Activated CD4-positive, alpha-beta T cell treated with anti-CD3 and anti-CD28 coated beads, Interleukin-2, amount 10 ng/mL, durations not matched to agents 7 days and 5 days (primary cell): ENCODE data around the gene AKAP13. TPM values are rescaled to one million over a fixed set of nuclear protein-coding genes. Genes with fewer than 3 reads are reported as not detected.

Experiments used
- CTCF ChIA-PET: fragments of 350-600 bp; sonication (Branson Sonifier 250); formaldehyde crosslinking; loops from one replicate; lab custom pipeline; 2021; ENCODE audit warnings: antibody characterized with exemption; lab: Charles Lee
- POLR2A ChIA-PET: fragments of 350-600 bp; sonication (Branson Sonifier 250); formaldehyde crosslinking; loops from one replicate; lab custom pipeline; 2021; ENCODE audit warnings: antibody characterized with exemption; lab: Charles Lee
- DNase-seq: peaks from one replicate; pipeline ENCODE4 v3.0.0-alpha.2; 2020
- H3K27ac Mint-ChIP-seq: one replicate; pipeline ENCODE4 v1.8.0; 2021; ENCODE audit warnings: mild to moderate bottlenecking, moderate library complexity, mixed read lengths
- H3K27me3 Mint-ChIP-seq: one replicate; pipeline ENCODE4 v1.8.0; 2021; ENCODE audit warnings: mixed read lengths
- H3K36me3 Mint-ChIP-seq: one replicate; pipeline ENCODE4 v1.8.0; 2021; ENCODE audit warnings: low read depth, mixed read lengths
- H3K4me1 Mint-ChIP-seq: one replicate; pipeline ENCODE4 v1.8.0; 2021; ENCODE audit warnings: mixed read lengths
- H3K4me3 Mint-ChIP-seq: one replicate; pipeline ENCODE4 v1.8.0; 2021; ENCODE audit warnings: mild to moderate bottlenecking, moderate library complexity, mixed read lengths
- H3K9me3 Mint-ChIP-seq: one replicate; pipeline ENCODE4 v1.8.0; 2021; ENCODE audit warnings: mixed read lengths
- total RNA-seq, 2 experiments: library from RNA; stranded (reverse); gene quantifications; one replicate each; pipeline ENCODE4 v1.2.3, GENCODE V29; 2021

Gene AKAP13
- total RNA-seq, 2 experiments from 2014 or later: 152 to 181 TPM

- ChIA-PET POLR2A (no interaction called here), CTCF (no interaction called here)
- H3K27ac Mint-ChIP-seq: no peak overlapping the region
- H3K4me3 Mint-ChIP-seq: no peak overlapping the region
- no peaks in the 10 kb centered on the region for H3K4me1 Mint-ChIP-seq
- no peaks in the 10 kb centered on the region for H3K27me3 Mint-ChIP-seq
- peaks cover 11% of the 10 kb centered on the region for H3K9me3 Mint-ChIP-seq
- no peak for DNase-seq
- peaks cover 68% of the 10 kb centered on the region for H3K36me3 Mint-ChIP-seq
Observed at GRCh38 chr15:85737061-85737460, 356.7 kb downstream of the AKAP13 start.

DNA sequence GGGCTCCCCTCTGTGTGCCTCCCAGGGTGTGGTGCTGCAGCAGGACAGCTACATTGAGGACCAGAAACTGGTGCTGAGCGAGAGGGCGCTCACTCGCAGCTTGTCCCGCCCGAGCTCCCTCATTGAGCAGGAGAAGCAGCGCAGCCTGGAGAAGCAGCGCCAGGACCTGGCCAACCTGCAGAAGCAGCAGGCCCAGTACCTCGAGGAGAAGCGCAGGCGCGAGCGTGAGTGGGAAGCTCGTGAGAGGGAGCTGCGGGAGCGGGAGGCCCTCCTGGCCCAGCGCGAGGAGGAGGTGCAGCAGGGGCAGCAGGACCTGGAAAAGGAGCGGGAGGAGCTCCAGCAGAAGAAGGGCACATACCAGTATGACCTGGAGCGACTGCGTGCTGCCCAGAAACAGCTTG lies 360.6 kb downstream of the AKAP13 start:
- Mint-ChIP-seq H3K36me3 (peaks cover 58% of the 10 kb centered on the region), H3K27me3 (no peaks in the 10 kb centered on the region), H3K27ac (no peak overlapping the region), H3K4me1 (no peaks in the 10 kb centered on the region), H3K4me3 (no peak overlapping the region), H3K9me3 (no peaks in the 10 kb centered on the region)
- POLR2A ChIA-PET: no interaction called here
- CTCF ChIA-PET: interaction anchor here (1.0 to 1.3 kb wide), 3 partner anchors 11 to 23 kb away, joined by 3 to 5 read pairs (median 3); no protein-coding TSS in a partner anchor
- DNase-seq: no peak

- ChIA-PET POLR2A (no interaction called here), CTCF (interaction anchor here (1.0 to 1.3 kb wide), 3 partner anchors 12 to 23 kb away, joined by 3 to 5 read pairs (median 3); no protein-coding TSS in a partner anchor)
- H3K4me1 Mint-ChIP-seq: no peaks in the 10 kb centered on the region
- no peak overlapping the region for H3K27ac Mint-ChIP-seq
- H3K4me3 Mint-ChIP-seq: no peak overlapping the region
- no peaks in the 10 kb centered on the region for H3K9me3 Mint-ChIP-seq
- peaks cover 58% of the 10 kb centered on the region for H3K36me3 Mint-ChIP-seq
- H3K27me3 Mint-ChIP-seq: no peaks in the 10 kb centered on the region
- DNase-seq: no peak
Observed at GRCh38 chr15:85741662-85742061, 361.3 kb downstream of the AKAP13 start.

GRCh38 chr15:85742186-85742821 lies 361.9 kb downstream of the AKAP13 start:
- H3K4me3 Mint-ChIP-seq: no peak overlapping the region
- H3K27ac Mint-ChIP-seq: no peak overlapping the region
- peaks cover 61% of the 10 kb centered on the region for H3K36me3 Mint-ChIP-seq
- H3K27me3 Mint-ChIP-seq: no peaks in the 10 kb centered on the region
- ChIA-PET POLR2A (no interaction called here), CTCF (interaction anchor here (1.3 to 1.4 kb wide), 3 partner anchors 10 to 18 kb away, joined by 4 to 5 read pairs (median 5); no protein-coding TSS in a partner anchor)
- H3K9me3 Mint-ChIP-seq: no peaks in the 10 kb centered on the region
- no peak for DNase-seq
- no peaks in the 10 kb centered on the region for H3K4me1 Mint-ChIP-seq

DNA sequence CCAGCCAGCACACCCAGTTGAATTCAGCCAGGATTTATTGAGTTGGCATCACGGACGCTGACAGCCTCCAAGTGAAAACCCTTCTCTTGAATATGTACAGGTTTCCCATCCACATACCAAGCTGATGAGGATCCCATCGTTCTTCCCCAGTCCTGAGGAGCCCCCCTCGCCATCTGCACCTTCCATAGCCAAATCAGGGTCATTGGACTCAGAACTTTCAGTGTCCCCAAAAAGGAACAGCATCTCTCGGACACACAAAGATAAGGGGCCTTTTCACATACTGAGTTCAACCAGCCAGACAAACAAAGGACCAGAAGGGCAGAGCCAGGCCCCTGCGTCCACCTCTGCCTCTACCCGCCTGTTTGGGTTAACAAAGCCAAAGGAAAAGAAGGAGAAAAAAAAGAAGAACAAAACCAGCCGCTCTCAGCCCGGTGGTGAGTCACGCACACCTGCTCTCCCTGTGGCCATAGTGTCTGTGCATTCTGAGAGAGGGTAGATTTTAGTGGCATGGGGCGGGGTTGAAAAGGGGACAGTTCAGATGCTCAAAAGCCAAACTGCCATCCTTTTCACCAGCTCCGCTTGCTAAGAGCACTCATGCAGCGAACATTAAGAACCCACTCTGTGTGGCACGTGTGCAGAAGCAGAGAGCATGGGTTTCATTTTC lies 363.1 kb downstream of the AKAP13 start:
- ChIA-PET CTCF (interaction anchor here (1.3 to 1.4 kb wide), 3 partner anchors 9 to 17 kb away, joined by 4 to 5 read pairs (median 5); no protein-coding TSS in a partner anchor), POLR2A (no interaction called here)
- Mint-ChIP-seq H3K4me3 (no peak overlapping the region), H3K27me3 (no peaks in the 10 kb centered on the region), H3K9me3 (no peaks in the 10 kb centered on the region), H3K36me3 (peaks cover 61% of the 10 kb centered on the region), H3K27ac (peak overlapping the region; percentile 41), H3K4me1 (no peaks in the 10 kb centered on the region)
- no peak for DNase-seq

DNA sequence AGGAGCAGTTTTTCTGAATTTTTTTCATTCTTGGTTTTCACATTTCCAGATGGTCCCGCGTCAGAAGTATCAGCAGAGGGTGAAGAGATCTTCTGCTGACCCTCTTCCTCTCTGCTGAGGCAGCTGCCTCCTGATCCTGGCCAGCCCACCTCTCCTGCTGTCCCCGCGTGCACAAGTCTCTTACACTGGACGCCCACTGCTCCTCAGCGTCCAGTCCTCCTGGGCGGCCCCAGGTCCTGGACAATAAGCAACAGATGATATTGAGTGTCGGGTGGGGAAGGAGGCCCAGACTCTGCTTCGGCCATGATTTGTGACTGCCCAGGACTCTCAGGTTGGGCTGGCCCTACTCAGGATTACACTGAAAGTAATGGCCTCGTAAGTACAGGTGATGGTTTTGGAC lies 364.2 kb downstream of the AKAP13 start:
- DNase-seq: no peak
- no peaks in the 10 kb centered on the region for H3K27me3 Mint-ChIP-seq
- CTCF ChIA-PET: no interaction called here
- H3K4me3 Mint-ChIP-seq: no peak overlapping the region
- no peaks in the 10 kb centered on the region for H3K4me1 Mint-ChIP-seq
- POLR2A ChIA-PET: no interaction called here
- peaks cover 61% of the 10 kb centered on the region for H3K36me3 Mint-ChIP-seq
- H3K27ac Mint-ChIP-seq: no peak overlapping the region
- no peaks in the 10 kb centered on the region for H3K9me3 Mint-ChIP-seq

GRCh38 chr15:85745023-85745422 lies 364.6 kb downstream of the AKAP13 start:
- CTCF ChIA-PET: no interaction called here
- Mint-ChIP-seq H3K27ac (no peak overlapping the region), H3K36me3 (peaks cover 56% of the 10 kb centered on the region), H3K27me3 (no peaks in the 10 kb centered on the region), H3K4me3 (no peak overlapping the region), H3K9me3 (no peaks in the 10 kb centered on the region), H3K4me1 (no peaks in the 10 kb centered on the region)
- POLR2A ChIA-PET: no interaction called here
- DNase-seq: no peak

DNA sequence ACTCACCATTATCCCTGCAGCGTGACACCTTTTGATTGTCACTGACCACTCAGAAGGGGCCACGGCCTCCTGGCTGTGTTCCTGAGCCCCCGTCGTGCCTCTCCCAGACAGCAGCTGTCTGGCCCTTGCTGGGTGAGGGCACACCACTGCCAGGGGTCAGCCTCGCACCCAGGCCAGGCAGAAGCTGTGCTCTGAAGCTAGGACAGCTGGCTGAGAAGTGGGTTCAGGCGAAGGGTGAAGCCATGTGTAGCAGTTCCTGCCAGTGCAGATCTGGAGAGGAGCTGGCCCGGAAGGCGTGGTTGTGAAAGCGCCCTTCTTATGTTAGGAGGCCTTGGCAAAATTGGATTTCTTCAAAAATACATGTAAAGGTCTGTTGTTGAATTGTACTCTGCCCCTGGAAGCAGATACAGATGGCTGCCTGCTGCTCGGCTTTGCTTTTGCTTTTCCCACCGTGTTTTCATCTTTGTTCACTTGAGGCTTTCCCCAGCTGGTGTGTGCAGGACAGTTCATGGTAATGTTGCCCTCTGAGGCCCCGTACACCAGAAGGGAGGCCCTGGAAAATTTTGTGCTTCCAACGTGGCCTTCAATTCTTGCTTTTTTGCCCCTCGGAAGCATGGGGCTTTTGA lies 365.2 kb downstream of the AKAP13 start:
- ChIA-PET CTCF (no interaction called here), POLR2A (no interaction called here)
- DNase-seq: no peak
- Mint-ChIP-seq H3K27me3 (no peaks in the 10 kb centered on the region), H3K27ac (no peak overlapping the region), H3K4me3 (no peak overlapping the region), H3K36me3 (peaks cover 50% of the 10 kb centered on the region), H3K9me3 (no peaks in the 10 kb centered on the region), H3K4me1 (peaks cover 2% of the 10 kb centered on the region)

DNA sequence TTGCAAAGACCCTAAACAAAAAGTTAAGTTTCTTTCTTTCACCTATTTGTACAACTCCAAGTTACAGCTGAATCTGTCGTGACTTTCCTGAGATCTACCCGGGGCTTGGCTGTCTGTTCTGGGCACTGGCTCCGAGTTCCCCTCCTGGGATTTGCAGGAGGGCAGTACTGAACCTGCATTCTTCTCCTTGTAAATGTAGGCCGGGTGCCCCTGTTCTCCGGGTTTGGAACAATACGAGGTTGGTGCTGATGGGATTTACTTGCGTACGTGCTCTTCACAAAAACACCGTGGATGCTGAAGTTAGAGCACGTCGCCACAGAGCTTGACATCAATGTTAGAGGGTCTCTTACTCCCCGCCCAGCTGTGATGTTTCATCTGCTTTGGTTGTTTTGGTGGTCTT lies 366.2 kb downstream of the AKAP13 start:
- no peaks in the 10 kb centered on the region for H3K9me3 Mint-ChIP-seq
- H3K27ac Mint-ChIP-seq: no peak overlapping the region
- H3K4me3 Mint-ChIP-seq: no peak overlapping the region
- peaks cover 8% of the 10 kb centered on the region for H3K4me1 Mint-ChIP-seq
- no peak for DNase-seq
- POLR2A ChIA-PET: no interaction called here
- H3K36me3 Mint-ChIP-seq: peaks cover 42% of the 10 kb centered on the region
- H3K27me3 Mint-ChIP-seq: no peaks in the 10 kb centered on the region
- CTCF ChIA-PET: no interaction called here

DNA sequence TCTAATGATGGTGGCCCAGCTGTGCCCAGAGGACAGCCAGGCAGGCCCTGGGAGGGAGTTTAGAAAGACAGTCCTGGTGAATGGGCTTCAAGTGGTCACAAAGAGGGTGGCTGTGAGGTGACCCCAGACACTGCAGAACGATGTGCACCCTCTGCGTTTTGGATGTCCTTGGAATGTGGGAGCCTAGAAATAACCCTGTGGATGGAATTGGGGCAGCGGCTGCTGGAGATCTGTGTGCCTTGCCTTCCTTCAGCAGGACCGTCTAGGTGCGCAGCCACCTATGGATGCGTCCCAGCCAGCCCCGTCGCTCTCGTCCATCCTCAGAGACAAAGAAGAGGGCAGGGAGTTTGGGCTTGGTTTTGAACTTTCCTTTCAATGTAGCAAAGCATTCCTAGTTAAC lies 367.8 kb downstream of the AKAP13 start:
- Mint-ChIP-seq H3K27ac (no peak overlapping the region), H3K27me3 (no peaks in the 10 kb centered on the region), H3K4me3 (no peak overlapping the region), H3K36me3 (peaks cover 34% of the 10 kb centered on the region), H3K4me1 (peaks cover 12% of the 10 kb centered on the region), H3K9me3 (no peaks in the 10 kb centered on the region)
- CTCF ChIA-PET: no interaction called here
- no peak for DNase-seq
- POLR2A ChIA-PET: no interaction called here

DNA sequence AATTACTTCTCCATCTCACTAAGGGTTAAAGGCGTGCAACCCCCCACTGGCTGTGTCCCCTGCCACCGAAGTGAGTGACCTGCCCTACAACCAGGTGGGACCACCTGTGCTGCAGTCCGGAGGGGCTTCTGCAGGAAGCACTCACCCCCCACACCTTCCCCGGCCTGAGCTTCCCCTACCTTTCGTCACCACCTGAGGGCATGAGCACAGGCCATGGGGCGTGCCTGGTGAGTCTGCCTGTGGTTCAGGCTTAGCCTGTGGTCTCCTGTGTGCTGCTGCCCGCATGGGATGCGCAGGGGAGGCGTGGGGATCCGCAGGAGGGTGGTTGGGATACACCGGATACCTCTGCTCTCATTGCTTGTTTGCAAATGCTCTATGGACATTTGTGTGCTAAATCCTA lies 368.3 kb downstream of the AKAP13 start:
- no peaks in the 10 kb centered on the region for H3K9me3 Mint-ChIP-seq
- ChIA-PET POLR2A (no interaction called here), CTCF (no interaction called here)
- H3K4me3 Mint-ChIP-seq: no peak overlapping the region
- H3K27ac Mint-ChIP-seq: peak overlapping the region; percentile 31
- peaks cover 29% of the 10 kb centered on the region for H3K36me3 Mint-ChIP-seq
- no peaks in the 10 kb centered on the region for H3K27me3 Mint-ChIP-seq
- H3K4me1 Mint-ChIP-seq: peaks cover 12% of the 10 kb centered on the region
- DNase-seq: no peak

DNA sequence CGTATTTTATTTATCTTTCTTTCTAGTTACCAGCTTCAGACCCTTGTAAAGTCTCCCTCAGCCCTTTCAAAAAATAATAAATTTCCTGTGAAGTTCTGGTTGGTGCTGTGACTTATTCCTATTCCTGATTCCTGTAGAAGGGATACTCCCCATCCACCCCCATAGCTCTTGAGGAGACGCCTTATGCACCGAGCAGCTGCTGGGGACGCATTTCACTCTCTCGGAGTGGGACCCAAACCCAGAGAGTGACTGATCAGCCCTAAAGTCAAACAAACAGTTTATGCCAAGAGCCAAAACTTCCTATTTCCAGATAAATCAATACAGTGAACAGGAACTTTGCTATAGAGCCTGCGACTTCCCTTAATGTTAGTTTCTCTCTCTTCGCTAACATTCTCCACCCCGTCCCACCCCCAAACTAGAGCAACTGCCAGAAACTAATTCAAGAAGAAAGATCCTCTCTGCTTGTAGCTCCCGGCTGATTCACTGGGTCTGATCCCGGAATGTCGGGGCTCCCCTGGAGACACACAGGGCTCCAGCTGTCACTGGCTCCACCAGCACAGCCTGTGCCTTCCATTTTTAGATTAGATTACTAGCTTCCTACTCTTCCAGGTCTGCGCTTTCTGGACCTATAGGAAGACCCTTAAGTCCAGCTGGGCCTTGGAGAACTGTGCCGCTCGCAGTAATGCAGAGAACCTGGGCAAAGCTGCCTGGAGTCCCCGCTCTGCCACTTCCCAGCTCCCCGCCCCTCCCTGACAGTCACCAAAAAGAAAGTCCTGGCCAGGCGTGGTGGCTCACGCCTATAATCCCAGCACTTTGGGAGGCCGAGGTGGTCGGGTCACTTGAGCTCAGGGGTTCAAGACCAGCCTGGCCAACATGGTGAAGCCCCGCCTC lies 369.1 kb downstream of the AKAP13 start:
- CTCF ChIA-PET: no interaction called here
- no peaks in the 10 kb centered on the region for H3K27me3 Mint-ChIP-seq
- DNase-seq: no peak
- no peaks in the 10 kb centered on the region for H3K9me3 Mint-ChIP-seq
- H3K36me3 Mint-ChIP-seq: peaks cover 23% of the 10 kb centered on the region
- peaks cover 12% of the 10 kb centered on the region for H3K4me1 Mint-ChIP-seq
- H3K4me3 Mint-ChIP-seq: no peak overlapping the region
- peak overlapping the region; percentile 3 for H3K27ac Mint-ChIP-seq
- POLR2A ChIA-PET: no interaction called here
